ENCODE measurements around the gene LIMD2. TPM values are rescaled to one million over a fixed set of nuclear protein-coding genes. Genes with fewer than 3 reads are reported as not detected.

LIMD2 gene
- total RNA-seq, 1 donor from 2014 or later, result 54.8 TPM

DNA sequence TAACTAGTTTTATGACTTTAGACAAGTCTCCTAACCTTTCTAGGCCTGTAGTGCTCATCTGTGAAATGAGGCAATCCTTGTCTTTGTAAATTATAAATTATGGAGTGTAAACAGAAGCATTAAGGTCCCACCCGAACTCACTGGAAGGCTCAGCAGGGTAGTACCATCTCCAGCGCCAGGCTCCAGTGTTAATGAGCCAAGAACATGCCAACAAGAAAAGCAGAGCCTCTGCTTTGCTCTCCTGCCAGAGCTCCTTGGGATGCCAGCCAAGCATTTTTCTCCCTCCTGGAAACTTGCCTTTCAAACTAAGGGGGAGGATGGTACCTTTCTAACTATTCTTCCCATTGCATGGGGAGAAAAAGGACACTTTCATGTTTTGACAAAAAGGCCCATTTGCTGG lies 14.9 kb downstream of the LIMD2 start:
- peaks cover 4% of the 10 kb centered on the region for H3K4me1 Mint-ChIP-seq (ENCODE audit: low read depth, unreplicated experiment)

DNA sequence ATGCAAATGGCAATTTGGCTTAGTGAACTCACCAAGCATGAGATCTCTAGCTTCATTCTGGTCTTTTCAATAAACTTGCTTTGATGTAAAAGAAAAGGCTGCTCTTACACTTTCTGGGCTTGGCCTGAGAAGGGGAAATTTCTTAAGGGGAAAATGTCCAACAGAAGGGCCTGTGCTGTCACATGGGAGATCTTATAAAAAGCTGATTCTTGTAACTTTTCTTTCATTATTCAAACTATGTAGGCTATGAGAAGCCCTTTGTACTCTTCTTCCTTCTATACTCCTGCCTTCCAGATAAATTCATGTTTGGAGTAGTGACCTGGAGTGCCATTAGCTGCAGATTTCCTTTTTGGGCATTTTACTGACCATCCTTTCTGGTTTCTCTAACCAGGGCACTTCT lies 16.9 kb downstream of the LIMD2 start:
- H3K4me2 ChIP-seq (ENCODE audit: low read length), result no peak overlapping the region
- Mint-ChIP-seq H3K36me3 (ENCODE audit: low read depth, unreplicated experiment) (peaks cover 19% of the 10 kb centered on the region), H3K27ac (ENCODE audit: unreplicated experiment) (no peak overlapping the region), H3K4me3 (ENCODE audit: unreplicated experiment) (no peak overlapping the region), H3K9me3 (ENCODE audit: unreplicated experiment) (no peaks in the 10 kb centered on the region), H3K27me3 (ENCODE audit: low read depth, unreplicated experiment) (peaks cover 1% of the 10 kb centered on the region), H3K4me1 (ENCODE audit: low read depth, unreplicated experiment) (peaks cover 4% of the 10 kb centered on the region)
- H2AFZ ChIP-seq (ENCODE audit: low read depth, low read length), result no peak overlapping the region
- peaks cover 14% of the 10 kb centered on the region for H3K36me3 ChIP-seq (ENCODE audit: insufficient read depth, low read length)
- FAIRE-seq (no peak), DNase-seq (ENCODE audit: low read depth) (no peak)
- no peak overlapping the region for H3K4me3 ChIP-seq (ENCODE audit: insufficient read depth, low read depth, low read length)
- H3K27me3 ChIP-seq (ENCODE audit: insufficient read depth, low read length), result no peaks in the 10 kb centered on the region
- no peak for TF ChIP-seq EZH2 (IDR thresholded peaks at IDR 0.05; ENCODE audit: insufficient read depth, low read length)
- TF ChIP-seq, protein P1, sequence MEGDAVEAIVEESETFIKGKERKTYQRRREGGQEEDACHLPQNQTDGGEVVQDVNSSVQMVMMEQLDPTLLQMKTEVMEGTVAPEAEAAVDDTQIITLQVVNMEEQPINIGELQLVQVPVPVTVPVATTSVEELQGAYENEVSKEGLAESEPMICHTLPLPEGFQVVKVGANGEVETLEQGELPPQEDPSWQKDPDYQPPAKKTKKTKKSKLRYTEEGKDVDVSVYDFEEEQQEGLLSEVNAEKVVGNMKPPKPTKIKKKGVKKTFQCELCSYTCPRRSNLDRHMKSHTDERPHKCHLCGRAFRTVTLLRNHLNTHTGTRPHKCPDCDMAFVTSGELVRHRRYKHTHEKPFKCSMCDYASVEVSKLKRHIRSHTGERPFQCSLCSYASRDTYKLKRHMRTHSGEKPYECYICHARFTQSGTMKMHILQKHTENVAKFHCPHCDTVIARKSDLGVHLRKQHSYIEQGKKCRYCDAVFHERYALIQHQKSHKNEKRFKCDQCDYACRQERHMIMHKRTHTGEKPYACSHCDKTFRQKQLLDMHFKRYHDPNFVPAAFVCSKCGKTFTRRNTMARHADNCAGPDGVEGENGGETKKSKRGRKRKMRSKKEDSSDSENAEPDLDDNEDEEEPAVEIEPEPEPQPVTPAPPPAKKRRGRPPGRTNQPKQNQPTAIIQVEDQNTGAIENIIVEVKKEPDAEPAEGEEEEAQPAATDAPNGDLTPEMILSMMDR (IDR thresholded peaks at IDR 0.05; ENCODE audit: insufficient read depth, low read depth, low read length), result no peak
- peaks cover 8% of the 10 kb centered on the region for H4K20me1 ChIP-seq (ENCODE audit: insufficient read depth, low read length)
- no peaks in the 10 kb centered on the region for H3K4me1 ChIP-seq (ENCODE audit: insufficient read depth, low read length)
- H3K27ac ChIP-seq (ENCODE audit: low read depth, low read length), result no peak overlapping the region
- no peaks in the 10 kb centered on the region for H3K79me2 ChIP-seq (ENCODE audit: insufficient read depth, low read length)
- no peaks in the 10 kb centered on the region for H3K9me3 ChIP-seq (ENCODE audit: insufficient read depth, low read depth, low read length)
- H3K9ac ChIP-seq (ENCODE audit: low read length), result no peak overlapping the region

More for the DNA sequence above, 14.9 kb downstream of the LIMD2 start:
- no peak for FAIRE-seq
- no peaks in the 10 kb centered on the region for H3K79me2 ChIP-seq (ENCODE audit: insufficient read depth, low read length)
- H3K4me2 ChIP-seq (ENCODE audit: low read length), result no peak overlapping the region
- H3K27me3 ChIP-seq (ENCODE audit: insufficient read depth, low read length), result no peaks in the 10 kb centered on the region
- Mint-ChIP-seq H3K27me3 (ENCODE audit: low read depth, unreplicated experiment) (peaks cover 2% of the 10 kb centered on the region), H3K27ac (ENCODE audit: unreplicated experiment) (no peak overlapping the region), H3K4me3 (ENCODE audit: unreplicated experiment) (no peak overlapping the region), H3K36me3 (ENCODE audit: low read depth, unreplicated experiment) (peaks cover 16% of the 10 kb centered on the region), H3K9me3 (ENCODE audit: unreplicated experiment) (no peaks in the 10 kb centered on the region)
- H3K4me1 ChIP-seq (ENCODE audit: insufficient read depth, low read length), result no peaks in the 10 kb centered on the region
- H3K4me3 ChIP-seq (ENCODE audit: insufficient read depth, low read depth, low read length), result no peak overlapping the region
- H3K36me3 ChIP-seq (ENCODE audit: insufficient read depth, low read length), result peaks cover 14% of the 10 kb centered on the region
- peaks cover 8% of the 10 kb centered on the region for H4K20me1 ChIP-seq (ENCODE audit: insufficient read depth, low read length)
- H3K9ac ChIP-seq (ENCODE audit: low read length), result no peak overlapping the region
- no peak for DNase-seq (ENCODE audit: low read depth)
- H2AFZ ChIP-seq (ENCODE audit: low read depth, low read length), result no peak overlapping the region
- H3K9me3 ChIP-seq (ENCODE audit: insufficient read depth, low read depth, low read length), result no peaks in the 10 kb centered on the region
- TF ChIP-seq, protein P1 (IDR thresholded peaks at IDR 0.05; ENCODE audit: insufficient read depth, low read depth, low read length), result no peak
- no peak for TF ChIP-seq EZH2 (IDR thresholded peaks at IDR 0.05; ENCODE audit: insufficient read depth, low read length)
- H3K27ac ChIP-seq (ENCODE audit: low read depth, low read length), result no peak overlapping the region

DNA sequence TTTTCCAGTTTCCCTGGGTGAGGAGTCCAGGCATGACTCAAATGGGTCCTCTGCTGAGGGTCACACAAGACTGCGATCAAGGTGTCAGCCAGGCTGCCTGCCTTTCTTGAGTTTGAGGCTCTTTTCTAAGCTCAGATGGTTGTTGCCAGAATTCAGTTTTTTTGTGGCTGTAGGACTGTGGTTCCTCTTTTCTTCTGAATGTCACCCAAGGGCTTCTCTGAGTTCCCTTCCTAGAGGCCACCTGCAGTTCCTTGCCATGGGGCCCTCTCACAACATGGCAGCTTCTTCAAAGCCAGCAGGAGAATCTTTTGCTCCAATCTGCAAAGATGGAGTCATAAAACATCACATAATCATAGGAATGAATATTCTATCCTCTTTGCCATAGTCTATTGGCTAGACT lies 17.5 kb downstream of the LIMD2 start:
- no peaks in the 10 kb centered on the region for H3K4me1 ChIP-seq (ENCODE audit: insufficient read depth, low read length)
- Mint-ChIP-seq H3K4me1 (ENCODE audit: low read depth, unreplicated experiment) (peaks cover 4% of the 10 kb centered on the region), H3K36me3 (ENCODE audit: low read depth, unreplicated experiment) (peaks cover 21% of the 10 kb centered on the region), H3K27me3 (ENCODE audit: low read depth, unreplicated experiment) (no peaks in the 10 kb centered on the region), H3K4me3 (ENCODE audit: unreplicated experiment) (no peak overlapping the region), H3K27ac (ENCODE audit: unreplicated experiment) (no peak overlapping the region), H3K9me3 (ENCODE audit: unreplicated experiment) (no peaks in the 10 kb centered on the region)
- no peak for TF ChIP-seq EZH2 (IDR thresholded peaks at IDR 0.05; ENCODE audit: insufficient read depth, low read length)
- TF ChIP-seq, protein P1 (IDR thresholded peaks at IDR 0.05; ENCODE audit: insufficient read depth, low read depth, low read length), result no peak
- peaks cover 14% of the 10 kb centered on the region for H3K36me3 ChIP-seq (ENCODE audit: insufficient read depth, low read length)
- no peak overlapping the region for H3K9ac ChIP-seq (ENCODE audit: low read length)
- no peak overlapping the region for H3K4me2 ChIP-seq (ENCODE audit: low read length)
- no peak overlapping the region for H2AFZ ChIP-seq (ENCODE audit: low read depth, low read length)
- no peak overlapping the region for H3K27ac ChIP-seq (ENCODE audit: low read depth, low read length)
- no peaks in the 10 kb centered on the region for H3K27me3 ChIP-seq (ENCODE audit: insufficient read depth, low read length)
- no peaks in the 10 kb centered on the region for H3K9me3 ChIP-seq (ENCODE audit: insufficient read depth, low read depth, low read length)
- no peaks in the 10 kb centered on the region for H3K79me2 ChIP-seq (ENCODE audit: insufficient read depth, low read length)
- DNase-seq (ENCODE audit: low read depth), result no peak
- no peak for FAIRE-seq
- peaks cover 13% of the 10 kb centered on the region for H4K20me1 ChIP-seq (ENCODE audit: insufficient read depth, low read length)
- no peak overlapping the region for H3K4me3 ChIP-seq (ENCODE audit: insufficient read depth, low read depth, low read length)

All from astrocyte (in vitro differentiated cells and primary cell).